ENCODE measurements around the gene WDR91.

Gene WDR91

DNA sequence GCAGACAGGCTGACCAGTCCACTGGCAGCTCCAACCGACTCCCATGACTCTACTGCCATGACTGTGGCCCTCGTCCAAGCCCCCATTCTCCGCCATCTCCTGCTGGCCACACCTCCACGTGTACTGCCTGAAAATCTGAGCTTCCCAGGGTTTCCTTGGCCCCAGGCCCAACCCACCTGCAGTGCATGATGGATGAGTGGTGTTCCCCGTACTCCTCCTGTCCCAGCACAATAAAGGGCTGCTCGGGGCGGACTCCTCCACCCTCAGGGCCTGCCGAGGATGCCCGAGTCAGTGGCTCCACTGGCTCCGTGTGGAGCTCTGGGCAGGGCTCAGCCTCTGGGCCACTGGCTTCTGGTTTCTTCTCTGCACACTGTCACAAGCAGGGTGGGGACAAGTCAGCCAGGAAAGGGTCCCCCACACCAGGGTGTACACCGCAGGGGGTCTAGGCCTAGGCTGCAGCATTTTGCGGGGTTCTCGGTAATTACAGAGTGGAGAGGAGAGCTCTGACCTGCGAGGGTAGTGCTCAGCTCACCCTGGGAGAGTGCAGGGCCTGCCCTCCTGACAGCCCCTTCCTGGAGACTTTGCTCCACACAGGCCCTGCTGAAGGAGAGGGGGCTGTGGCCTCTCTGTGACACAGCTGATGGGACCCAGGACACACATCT, 15.2 kb downstream of the WDR91 start:
- no peak for DNase-seq

DNA sequence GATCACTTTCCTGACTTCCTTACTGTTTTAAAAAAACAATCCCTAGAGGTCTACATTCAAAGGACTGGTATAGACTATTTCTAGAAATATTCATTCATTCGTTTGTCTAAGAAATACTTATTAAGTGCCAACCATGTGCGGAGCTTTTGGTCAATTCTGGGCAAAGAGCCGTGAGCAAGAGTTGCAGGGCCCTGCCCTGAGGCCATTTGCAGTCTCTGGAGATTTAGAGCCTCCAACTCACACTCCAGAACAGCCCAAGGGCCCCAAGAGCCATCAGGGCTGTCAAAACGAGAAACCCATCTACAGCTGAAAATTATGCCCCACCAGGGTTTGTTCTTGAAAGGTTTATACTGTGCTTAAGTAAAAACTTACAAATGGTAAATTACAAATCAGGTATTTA, 16.2 kb downstream of the WDR91 start:
- no peak for DNase-seq

GRCh38 chr7:135194494-135195095, 16.7 kb downstream of the WDR91 start:
- no peak for DNase-seq

DNA sequence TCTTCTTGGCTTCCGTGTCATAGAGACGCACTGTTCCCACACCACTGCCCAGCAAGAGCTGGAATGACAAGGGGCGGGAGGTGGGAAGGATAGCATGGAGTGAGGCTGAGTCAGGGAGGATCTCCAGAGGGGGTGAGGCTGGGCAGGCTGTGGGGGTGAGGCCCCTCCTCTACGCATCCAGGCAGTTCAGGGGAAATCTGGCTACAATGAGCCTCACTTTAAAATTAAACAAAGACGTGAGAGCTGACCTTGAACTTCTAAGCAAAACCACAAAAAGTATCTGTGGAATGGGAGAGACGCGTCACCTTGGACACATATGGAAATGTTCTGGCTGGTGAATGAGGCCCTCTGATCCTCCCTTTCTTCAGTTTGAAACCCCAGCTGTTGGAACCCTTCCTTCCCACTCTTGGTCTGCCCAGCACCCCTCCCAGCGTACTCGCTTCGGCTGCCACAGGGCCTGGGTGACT, 17.7 kb downstream of the WDR91 start:
- DNase-seq: no peak

GRCh38 chr7:135192914-135193536, 18.3 kb downstream of the WDR91 start:
- no peak for DNase-seq

GRCh38 chr7:135190703-135191102, 20.6 kb downstream of the WDR91 start:
- no peak for DNase-seq

DNA sequence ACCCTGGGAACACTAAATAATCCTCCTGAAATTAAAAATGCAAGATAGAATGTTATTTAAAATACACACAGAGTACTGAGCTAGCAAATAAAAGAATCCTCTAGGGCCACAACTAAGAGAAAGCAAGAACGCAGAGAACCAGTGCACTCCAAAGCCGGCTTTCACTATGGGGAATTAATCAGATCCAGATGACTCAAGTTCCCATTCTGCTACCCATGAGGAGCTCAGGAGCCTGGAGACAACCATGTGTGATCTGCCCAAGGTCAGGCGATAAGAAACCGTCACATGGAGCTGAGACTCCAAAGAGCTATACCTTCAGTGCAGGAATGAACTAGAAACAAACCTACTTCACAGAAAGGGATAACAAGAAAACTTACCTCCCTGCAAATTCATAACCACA, 21.4 kb downstream of the WDR91 start:
- no peak for DNase-seq

DNA sequence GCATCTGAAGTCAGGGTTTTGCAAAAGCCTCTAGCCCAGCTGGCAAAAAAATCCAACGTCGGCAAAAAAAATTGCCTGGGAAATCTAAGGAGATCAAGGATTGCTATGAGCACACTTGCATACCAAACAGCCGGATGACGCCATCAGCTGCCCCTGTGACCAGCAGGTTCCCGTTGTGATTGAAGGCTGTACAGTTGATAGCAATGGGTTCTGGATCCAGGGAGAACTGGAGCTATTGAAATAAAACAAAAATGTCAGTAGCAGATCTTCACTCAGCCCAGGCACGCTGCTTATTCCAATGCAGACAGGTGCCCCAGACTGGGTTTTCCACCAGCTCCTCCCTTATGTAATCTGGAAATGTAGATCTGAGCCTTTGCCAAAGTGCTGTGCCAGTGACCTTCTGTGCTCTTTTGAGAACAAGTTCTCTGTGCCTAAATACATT, 22.1 kb downstream of the WDR91 start:
- DNase-seq: no peak

- DNase-seq: peak in 1 of 2 donors; percentile 21
Observed at GRCh38 chr7:135188298-135188984, 22.9 kb downstream of the WDR91 start.

DNA sequence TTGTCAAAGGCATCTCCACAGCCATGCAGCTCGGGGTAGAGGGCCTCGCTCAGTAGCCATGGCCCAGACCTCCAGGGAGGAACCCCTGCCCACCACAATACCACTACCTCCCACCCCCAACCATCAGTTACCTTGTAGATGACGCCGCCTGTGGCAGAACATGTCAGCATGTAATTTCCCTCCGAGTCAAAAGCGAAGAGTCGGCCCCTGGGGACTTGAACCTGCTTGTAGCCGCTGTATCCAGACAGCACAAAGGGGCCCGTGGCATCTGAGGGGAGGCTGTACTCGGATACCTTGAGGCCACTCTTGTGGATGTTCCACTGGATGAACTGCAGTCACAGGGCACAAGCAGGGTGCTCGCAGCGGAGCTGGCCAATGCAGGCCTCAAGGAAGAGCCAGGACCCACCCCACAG, 24.5 kb downstream of the WDR91 start:
- no peak for DNase-seq

- DNase-seq: no peak
Observed at GRCh38 chr7:135186261-135186540, 25.1 kb downstream of the WDR91 start.

DNA sequence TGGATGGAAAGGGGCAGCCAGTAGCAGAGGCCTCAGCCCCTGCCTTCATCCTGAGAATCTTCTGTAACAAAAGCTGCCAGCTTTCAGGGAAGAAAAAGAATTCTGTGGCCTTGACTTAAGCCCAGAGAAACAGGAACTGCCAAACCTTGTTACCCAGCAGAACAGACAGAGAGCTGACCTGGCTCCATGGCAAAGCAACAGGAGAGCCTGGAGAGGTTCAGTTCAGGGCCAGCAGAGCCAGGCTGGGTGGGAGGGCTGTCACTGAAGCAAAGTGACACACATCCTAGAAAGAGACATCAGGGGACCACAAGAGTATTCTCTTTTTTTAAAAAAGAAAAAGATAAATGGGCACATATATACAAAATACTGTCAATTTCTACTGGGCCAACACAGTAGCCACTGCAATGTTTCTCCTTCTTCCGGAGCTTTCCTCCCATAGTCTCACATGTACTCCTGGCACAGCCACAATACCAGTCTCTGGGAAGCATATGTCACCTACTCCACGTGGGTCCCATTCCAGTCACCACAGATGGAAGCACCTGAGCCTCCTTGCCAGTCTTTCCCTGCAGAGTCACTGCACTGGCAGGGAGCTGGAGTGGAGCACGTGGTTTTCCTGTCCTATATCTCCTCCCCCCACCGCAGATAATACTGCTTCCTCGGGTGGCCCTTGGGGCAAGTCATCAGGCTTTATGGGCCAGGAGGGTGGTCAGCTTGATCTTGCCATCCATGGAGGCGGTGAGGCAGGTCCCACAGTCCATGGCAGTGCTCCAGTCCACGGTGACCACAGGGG, 25.7 kb downstream of the WDR91 start:
- no peak for DNase-seq

DNA sequence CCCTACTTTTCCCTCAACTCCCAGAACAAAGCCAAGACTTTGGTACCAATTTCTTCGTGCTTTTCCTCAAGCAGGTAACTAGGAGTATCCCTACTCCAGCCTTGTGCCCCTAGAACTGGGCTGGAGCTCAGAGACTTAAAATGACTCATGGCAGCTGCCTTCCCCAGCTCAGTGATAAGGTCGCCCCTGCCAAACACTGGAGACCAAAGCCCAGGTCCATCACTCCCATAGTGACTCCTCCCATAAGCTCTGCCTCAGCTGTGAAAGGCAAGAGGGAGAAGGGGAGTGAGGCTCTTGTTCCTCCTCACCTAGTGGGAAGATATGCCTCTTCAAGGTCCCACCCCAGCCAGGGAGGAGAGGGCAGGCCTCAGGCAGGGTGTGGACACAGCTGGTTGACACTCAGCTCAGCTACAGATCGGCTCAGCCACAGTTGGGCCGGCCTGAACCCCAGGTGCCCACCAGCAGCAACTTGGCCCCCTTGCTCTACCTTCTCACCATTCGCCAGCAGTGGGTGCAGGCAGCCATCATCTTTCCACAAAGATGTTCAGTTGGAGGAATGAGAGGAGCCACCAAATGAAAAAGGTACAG, 27.0 kb downstream of the WDR91 start:
- no peak for DNase-seq

- no peak for DNase-seq
Observed at GRCh38 chr7:135183478-135183877, 27.8 kb downstream of the WDR91 start.

DNA sequence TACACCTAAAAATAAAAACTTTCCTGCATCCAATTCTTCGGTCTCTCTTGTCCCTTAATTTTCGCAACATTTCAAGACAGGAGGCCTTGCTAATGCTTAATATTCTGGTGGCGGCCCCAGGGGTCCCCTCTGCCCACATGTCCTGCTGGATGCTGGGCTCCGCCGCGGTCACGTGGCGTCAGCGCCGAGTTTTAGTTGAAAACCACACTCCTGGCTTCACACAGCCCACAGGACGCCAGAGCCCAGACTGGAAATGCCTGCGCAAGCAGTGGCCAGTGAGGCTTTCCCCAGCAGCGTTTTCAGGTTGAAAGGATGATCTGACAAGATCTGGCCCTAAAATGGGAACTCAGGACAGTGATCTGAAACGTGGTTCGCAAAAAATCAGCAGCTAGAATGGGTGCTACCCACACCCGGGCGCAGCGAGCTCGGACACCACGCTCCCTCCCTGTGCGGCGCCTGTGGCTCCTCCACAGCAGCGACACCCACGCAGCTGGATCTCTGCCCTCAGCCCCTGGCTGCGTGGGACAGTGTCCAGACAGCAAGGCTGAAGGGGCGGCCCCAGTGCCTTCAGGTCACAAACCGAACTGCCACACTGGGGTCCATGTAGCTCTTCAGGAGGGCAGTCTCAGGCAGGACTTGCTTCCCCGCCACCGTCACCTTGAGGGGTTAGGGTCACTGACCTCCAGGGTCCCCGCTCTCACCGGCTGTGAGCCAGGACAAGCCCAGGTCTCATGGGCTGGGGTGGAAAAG, 29.2 kb downstream of the WDR91 start:
- DNase-seq: no peak

GRCh38 chr7:135181261-135181928, 29.9 kb downstream of the WDR91 start:
- DNase-seq: no peak

- DNase-seq: no peak
Observed at GRCh38 chr7:135180122-135180521, 31.2 kb downstream of the WDR91 start.

DNA sequence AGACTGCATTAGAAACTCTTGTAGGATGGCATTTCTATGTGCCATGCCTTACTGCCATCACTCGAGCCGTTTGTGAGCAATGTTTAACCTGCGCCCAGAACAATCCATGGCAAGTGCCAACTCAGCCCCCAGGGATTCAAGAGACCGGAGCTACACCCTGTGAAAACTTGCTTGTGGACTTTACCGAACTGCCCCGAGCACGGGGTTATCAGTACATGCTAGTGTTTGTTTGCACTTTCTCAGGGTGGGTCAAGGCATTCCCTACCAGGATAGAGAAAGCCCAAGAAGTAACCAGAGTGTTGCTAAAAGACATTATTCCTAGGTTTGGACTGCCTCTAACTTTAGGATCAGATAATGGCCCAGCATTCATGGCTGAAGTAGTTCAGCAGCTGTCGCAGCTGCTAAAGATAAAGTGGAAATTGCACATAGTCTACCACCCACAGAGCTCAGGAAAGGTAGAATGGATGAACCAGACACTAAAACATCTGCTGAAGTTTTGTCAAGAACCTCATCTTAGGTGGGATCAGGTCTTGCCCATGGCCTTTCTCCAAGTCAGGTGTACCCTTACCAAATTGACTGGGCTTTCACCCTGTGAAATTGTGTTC, 31.9 kb downstream of the WDR91 start:
- no peak for DNase-seq

DNA sequence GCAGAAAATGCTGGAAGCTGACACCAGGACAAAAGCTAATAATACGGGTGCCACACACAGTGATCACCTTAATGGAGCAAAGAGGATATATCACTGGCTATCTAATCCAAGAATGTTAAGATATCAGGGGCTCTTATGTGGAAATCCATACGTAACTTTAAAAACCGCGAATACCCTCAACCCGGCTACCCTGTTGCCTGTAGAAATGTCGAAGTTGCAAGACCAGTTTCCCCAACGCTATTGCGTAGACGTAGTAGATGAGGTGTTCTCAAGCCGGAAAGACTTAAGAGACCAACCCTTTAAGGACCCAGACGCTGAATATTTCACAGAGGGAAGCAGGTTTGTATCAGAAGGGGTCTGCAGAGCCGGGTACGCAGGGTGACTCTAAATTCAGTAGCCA, 33.0 kb downstream of the WDR91 start:
- DNase-seq: no peak

- no peak for DNase-seq
Observed at GRCh38 chr7:135177028-135177696, 34.2 kb downstream of the WDR91 start.
